Kidney epithelial cell (primary cell): ENCODE measurements around the gene DEDD2. TPM values are rescaled to one million over a fixed set of nuclear protein-coding genes. Genes with fewer than 3 reads are reported as not detected.

Source experiments
- DNase-seq: peaks from one replicate; pipeline ENCODE4 v3.0.0-alpha.2; 2010; ENCODE audit warnings: low read depth
- H3K27me3 ChIP-seq: 2 replicates; pipeline ENCODE4 v1.6.0; 2011; ENCODE audit warnings: low read length; ENCODE audit not compliant: control insufficient read depth, insufficient read depth
- H3K36me3 ChIP-seq: 2 replicates; pipeline ENCODE4 v1.5.1; 2011; ENCODE audit warnings: low read length; ENCODE audit not compliant: control insufficient read depth, insufficient read depth
- H3K4me3 ChIP-seq: 2 replicates; pipeline ENCODE4 v1.5.1; 2011; ENCODE audit warnings: low read depth, mild to moderate bottlenecking, control low read depth, low read length
- CTCF ChIP-seq: IDR thresholded peaks from 2 replicates; pipeline ENCODE4 v1.5.1; 2011; ENCODE audit warnings: mild to moderate bottlenecking, moderate library complexity, low read length, control low read depth, inconsistent platforms; ENCODE audit not compliant: insufficient read depth, poor library complexity, severe bottlenecking
- total RNA-seq: library from RNA; depleted of rRNA; stranded (reverse); fragments of >200 nt; gene quantifications from 2 replicates; pipeline ENCODE4 v1.2.3, GENCODE V29; 2015

DEDD2 gene
- total RNA-seq, 1 donor from 2014 or later = 47.3 TPM

GRCh38 chr19:42244347-42245220 lies 27.1 kb upstream of the DEDD2 start:
- H3K36me3 ChIP-seq = peaks cover 1% of the 10 kb centered on the region
- peak; percentile 59 for TF ChIP-seq CTCF

GRCh38 chr19:42242512-42243409 lies 25.3 kb upstream of the DEDD2 start, which contains the start of gene GSK3A:
Gene GSK3A, minus strand, starts transcription at chr19:42242602. Its CDS starts 137 bp downstream, at chr19:42242465.
- DNase-seq = peak; percentile 98
- no peaks in the 10 kb centered on the region for H3K36me3 ChIP-seq
- H3K4me3 ChIP-seq = peak within 1 kb of the TSS; percentile 75
- TF ChIP-seq CTCF = no peak
- H3K27me3 ChIP-seq = no peaks in the 10 kb centered on the region

More at GRCh38 chr19:42244347-42245220, 27.1 kb upstream of the DEDD2 start:
- DNase-seq = peak; percentile 71
- H3K4me3 ChIP-seq = peak overlapping the region; percentile 49
- H3K27me3 ChIP-seq = no peaks in the 10 kb centered on the region

GRCh38 chr19:42242069-42242511 lies 24.6 kb upstream of the DEDD2 start:
- Histone ChIP-seq H3K4me3 (peak overlapping the region; percentile 75), H3K27me3 (no peaks in the 10 kb centered on the region), H3K36me3 (no peaks in the 10 kb centered on the region)
- DNase-seq = no peak
- TF ChIP-seq CTCF = no peak

- TF ChIP-seq CTCF = no peak
- H3K27me3 ChIP-seq = no peaks in the 10 kb centered on the region
- DNase-seq = no peak
These were observed 23.8 kb upstream of the DEDD2 start for GRCh38 chr19:42241279-42241678.

GRCh38 chr19:42239544-42240220 lies 22.2 kb upstream of the DEDD2 start:
- peaks cover 2% of the 10 kb centered on the region for H3K36me3 ChIP-seq
- TF ChIP-seq CTCF = no peak
- no peak overlapping the region for H3K4me3 ChIP-seq
- no peaks in the 10 kb centered on the region for H3K27me3 ChIP-seq
- DNase-seq = no peak

More at GRCh38 chr19:42241279-42241678, 23.8 kb upstream of the DEDD2 start:
- Histone ChIP-seq H3K36me3 (peaks cover 2% of the 10 kb centered on the region), H3K4me3 (peak overlapping the region; percentile 75)
